RWPE2 (cell line): ENCODE results near the gene PMEPA1.
"Not testable (repeated sequence)": the region's sequence is repeated elsewhere in the genome, so short reads cannot be mapped to it uniquely, and the experiment has no call there.

Experiments
- ATAC-seq: fragments of 200-7000 bp; cut with Tn5 transposase; 3 replicates; pipeline ENCODE4 v1.9.1; 2021; ENCODE audit warnings: low read depth
- DNase-seq: peaks from one replicate; pipeline ENCODE4 v3.0.0-alpha.2; 2020; ENCODE audit warnings: low spot score
- H3K27ac ChIP-seq: fragments of 450-650 bp; 2 replicates; pipeline ENCODE4 v1.5.1; 2017; ENCODE audit warnings: mild to moderate bottlenecking; ENCODE audit not compliant: poor library complexity, severe bottlenecking
- H3K27me3 ChIP-seq: fragments of 250-450 bp; sonication (Bioruptor Pico); 2 replicates; pipeline ENCODE4 v1.5.1; 2021; ENCODE audit warnings: mild to moderate bottlenecking, moderate library complexity; ENCODE audit not compliant: insufficient read depth, poor library complexity, severe bottlenecking
- H3K36me3 ChIP-seq: fragments of 250-450 bp; sonication (Bioruptor Pico); 2 replicates; pipeline ENCODE4 v1.5.1; 2020; ENCODE audit warnings: low read depth, mild to moderate bottlenecking, moderate library complexity
- H3K4me1 ChIP-seq: fragments of 250-450 bp; sonication (Bioruptor Pico); 2 replicates; pipeline ENCODE4 v1.5.1; 2021; ENCODE audit warnings: mild to moderate bottlenecking, moderate library complexity; ENCODE audit not compliant: insufficient read depth, poor library complexity, severe bottlenecking
- H3K4me3 ChIP-seq: fragments of 250-450 bp; sonication (Bioruptor Pico); 2 replicates; pipeline ENCODE4 v1.5.1; 2021; ENCODE audit warnings: mild to moderate bottlenecking, moderate library complexity; ENCODE audit not compliant: severe bottlenecking
- H3K9me3 ChIP-seq: fragments of 250-450 bp; sonication (Bioruptor Pico); 2 replicates; pipeline ENCODE4 v1.5.1; 2021; ENCODE audit warnings: mild to moderate bottlenecking, moderate library complexity; ENCODE audit not compliant: severe bottlenecking
- CTCF ChIP-seq: fragments of 450-650 bp; IDR thresholded peaks from one replicate; pipeline ENCODE4 v1.5.1; 2017; ENCODE audit warnings: mild to moderate bottlenecking, moderate library complexity; ENCODE audit not compliant: poor library complexity, severe bottlenecking

PMEPA1 gene

GRCh38 chr20:57638895-57639236 is 70.9 kb downstream of the PMEPA1 start:
- no peak for DNase-seq
- no peak overlapping the region for H3K27ac ChIP-seq
- ATAC-seq = no peak
- H3K9me3 ChIP-seq = peaks cover 10% of the 10 kb centered on the region
- H3K27me3 ChIP-seq = peaks cover 9% of the 10 kb centered on the region
- H3K4me1 ChIP-seq = peaks cover 3% of the 10 kb centered on the region
- no peak for TF ChIP-seq CTCF
- H3K4me3 ChIP-seq = no peak overlapping the region
- H3K36me3 ChIP-seq = no peaks in the 10 kb centered on the region

GRCh38 chr20:57638173-57638894 is 71.5 kb downstream of the PMEPA1 start:
- Histone ChIP-seq H3K36me3 (no peaks in the 10 kb centered on the region), H3K4me1 (peaks cover 3% of the 10 kb centered on the region), H3K9me3 (peaks cover 10% of the 10 kb centered on the region), H3K27ac (no peak overlapping the region), H3K27me3 (peaks cover 9% of the 10 kb centered on the region), H3K4me3 (no peak overlapping the region)
- DNase-seq (no peak), ATAC-seq (peak; percentile 80)
- TF ChIP-seq CTCF = no peak

GRCh38 chr20:57633945-57634491 is 75.8 kb downstream of the PMEPA1 start:
- Histone ChIP-seq H3K9me3 (peaks cover 10% of the 10 kb centered on the region), H3K36me3 (no peaks in the 10 kb centered on the region), H3K27me3 (peaks cover 5% of the 10 kb centered on the region), H3K27ac (no peak overlapping the region), H3K4me3 (no peak overlapping the region), H3K4me1 (peaks cover 3% of the 10 kb centered on the region)
- DNase-seq (no peak), ATAC-seq (no peak)
- TF ChIP-seq CTCF = no peak

GRCh38 chr20:57632286-57632685 is 77.5 kb downstream of the PMEPA1 start:
- H3K27ac ChIP-seq = no peak overlapping the region
- H3K9me3 ChIP-seq = peaks cover 8% of the 10 kb centered on the region
- H3K4me1 ChIP-seq = peaks cover 9% of the 10 kb centered on the region
- no peak for ATAC-seq
- TF ChIP-seq CTCF = no peak
- H3K4me3 ChIP-seq = no peak overlapping the region
- no peak for DNase-seq
- peaks cover under 1% of the 10 kb centered on the region for H3K27me3 ChIP-seq
- no peaks in the 10 kb centered on the region for H3K36me3 ChIP-seq

GRCh38 chr20:57630061-57630460 is 79.8 kb downstream of the PMEPA1 start:
- no peak for DNase-seq
- Histone ChIP-seq H3K9me3 (peaks cover 5% of the 10 kb centered on the region), H3K27me3 (no peaks in the 10 kb centered on the region), H3K36me3 (no peaks in the 10 kb centered on the region), H3K27ac (no peak overlapping the region), H3K4me1 (peaks cover 9% of the 10 kb centered on the region), H3K4me3 (no peak overlapping the region)
- no peak for TF ChIP-seq CTCF
- no peak for ATAC-seq

- not testable (repeated sequence) for H3K9me3 ChIP-seq, H3K4me3 ChIP-seq, H3K27me3 ChIP-seq, ATAC-seq, H3K36me3 ChIP-seq, H3K4me1 ChIP-seq, DNase-seq, H3K27ac ChIP-seq
These were observed 80.3 kb downstream of the PMEPA1 start for GRCh38 chr20:57629491-57629901.

GRCh38 chr20:57628962-57629308 is 80.9 kb downstream of the PMEPA1 start:
- H3K36me3 ChIP-seq, H3K27me3 ChIP-seq, H3K9me3 ChIP-seq, H3K4me3 ChIP-seq, H3K4me1 ChIP-seq, ATAC-seq, H3K27ac ChIP-seq: not testable (repeated sequence)
- DNase-seq = peak; percentile 72
